ENCODE measurements around the gene GOLGA8B. TPM values are rescaled to one million over a fixed set of nuclear protein-coding genes. Genes with fewer than 3 reads are reported as not detected.
"Not testable (repeated sequence)": the region's sequence is repeated elsewhere in the genome, so short reads cannot be mapped to it uniquely, and the experiment has no call there.

GOLGA8B gene, protein sequence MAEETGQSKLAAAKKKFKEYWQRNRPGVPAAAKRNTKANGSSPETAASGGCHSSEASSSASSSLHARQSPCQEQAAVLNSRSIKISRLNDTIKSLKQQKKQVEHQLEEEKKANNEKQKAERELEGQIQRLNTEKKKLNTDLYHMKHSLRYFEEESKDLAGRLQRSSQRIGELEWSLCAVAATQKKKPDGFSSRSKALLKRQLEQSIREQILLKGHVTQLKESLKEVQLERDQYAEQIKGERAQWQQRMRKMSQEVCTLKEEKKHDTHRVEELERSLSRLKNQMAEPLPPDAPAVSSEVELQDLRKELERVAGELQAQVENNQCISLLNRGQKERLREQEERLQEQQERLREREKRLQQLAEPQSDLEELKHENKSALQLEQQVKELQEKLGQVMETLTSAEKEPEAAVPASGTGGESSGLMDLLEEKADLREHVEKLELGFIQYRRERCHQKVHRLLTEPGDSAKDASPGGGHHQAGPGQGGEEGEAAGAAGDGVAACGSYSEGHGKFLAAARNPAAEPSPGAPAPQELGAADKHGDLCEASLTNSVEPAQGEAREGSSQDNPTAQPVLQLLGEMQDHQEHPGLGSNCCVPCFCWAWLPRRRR
- 31.3 TPM for total RNA-seq

GRCh38 chr15:34583399-34584329 is at the start of gene GOLGA8B:
Gene GOLGA8B, minus strand, starts transcription at chr15:34583651. Its CDS starts 47,739 bp downstream, at chr15:34535912.
- Histone ChIP-seq H3K27me3 (no peaks in the 10 kb centered on the region), H3K9me3 (no peaks in the 10 kb centered on the region), H3K4me3 (peak within 1 kb of the TSS; percentile 92 to 93), H3K36me3 (no peaks in the 10 kb centered on the region), H3K27ac (peak within 1 kb of the TSS; percentile 31 to 58), H3K4me1 (peaks cover 7 to 19% of the 10 kb centered on the region in 2 donors)
- intact Hi-C loops (cut with DNase I), result loop anchor here (5.0 kb wide), 1 partner anchor 356 kb away; the partner anchor contains the start of gene EMC4
- no peak for TF ChIP-seq CTCF (IDR thresholded peaks at IDR 0.05)
- peak in 1 of 2 donors; percentile 80 for DNase-seq (ENCODE audit: low spot score in 2 of 2)

GRCh38 chr15:34633165-34633564 is 49.7 kb upstream of the GOLGA8B start:
- H3K27me3 ChIP-seq; H3K36me3 ChIP-seq; intact Hi-C loops (cut with DNase I); H3K4me3 ChIP-seq; DNase-seq (ENCODE audit: low spot score in 2 of 2); H3K27ac ChIP-seq; H3K9me3 ChIP-seq; H3K4me1 ChIP-seq: not testable (repeated sequence)

GRCh38 chr15:34628577-34629152 is 45.2 kb upstream of the GOLGA8B start:
- Histone ChIP-seq H3K27ac (no peak overlapping the region), H3K4me3 (no peak overlapping the region), H3K9me3 (peaks cover 0 to 6% of the 10 kb centered on the region in 2 donors), H3K27me3 (no peaks in the 10 kb centered on the region), H3K4me1 (no peaks in the 10 kb centered on the region), H3K36me3 (no peaks in the 10 kb centered on the region)
- DNase-seq (ENCODE audit: low spot score in 2 of 2), result no peak
- intact Hi-C loops (cut with DNase I), result no loop called here
- TF ChIP-seq CTCF (IDR thresholded peaks at IDR 0.05), result no peak

GRCh38 chr15:34625007-34625406 is 41.6 kb upstream of the GOLGA8B start:
- intact Hi-C loops (cut with DNase I), result no loop called here
- no peak for DNase-seq (ENCODE audit: low spot score in 2 of 2)
- H3K36me3 ChIP-seq, result no peaks in the 10 kb centered on the region
- no peak for TF ChIP-seq CTCF (IDR thresholded peaks at IDR 0.05)
- no peak overlapping the region for H3K27ac ChIP-seq
- H3K4me3 ChIP-seq, result no peak overlapping the region
- H3K9me3 ChIP-seq, result peaks cover 0 to 6% of the 10 kb centered on the region in 2 donors
- no peaks in the 10 kb centered on the region for H3K4me1 ChIP-seq
- H3K27me3 ChIP-seq, result no peaks in the 10 kb centered on the region

DNA sequence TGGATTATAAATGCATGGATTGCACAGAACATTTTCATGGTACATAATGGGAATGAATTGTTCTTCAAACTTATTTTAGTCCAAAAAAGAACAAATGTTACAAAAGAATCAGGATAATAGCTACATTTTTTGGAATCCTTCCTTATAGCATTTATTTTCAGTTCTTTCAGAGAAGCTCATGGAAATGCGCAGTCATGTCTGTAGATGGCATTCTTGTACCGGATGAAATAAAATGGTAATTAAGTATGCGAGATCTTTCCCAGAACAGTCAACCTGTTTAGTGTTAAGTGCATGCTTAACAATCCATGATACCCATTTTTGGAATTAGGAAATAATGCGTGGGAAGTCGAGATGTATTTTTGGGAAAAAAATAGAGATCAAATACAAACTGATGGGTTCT is 38.2 kb upstream of the GOLGA8B start:
- H3K4me1 ChIP-seq, result no peaks in the 10 kb centered on the region
- H3K27me3 ChIP-seq, result no peaks in the 10 kb centered on the region
- no peak for DNase-seq (ENCODE audit: low spot score in 2 of 2)
- peak in 1 of 3 experiments; percentile 31 for TF ChIP-seq CTCF (IDR thresholded peaks at IDR 0.05)
- no peaks in the 10 kb centered on the region for H3K9me3 ChIP-seq
- no peaks in the 10 kb centered on the region for H3K36me3 ChIP-seq
- intact Hi-C loops (cut with DNase I), result loop anchor here (1.0 kb wide), 1 partner anchor 299 kb away; no protein-coding TSS in a partner anchor
- H3K4me3 ChIP-seq, result no peak overlapping the region
- H3K27ac ChIP-seq, result no peak overlapping the region

Data from ascending aorta (tissue), 2 donors.